K562 (cell line): ENCODE measurements around the gene ZDHHC14. TPM values are rescaled to one million over a fixed set of nuclear protein-coding genes. Genes with fewer than 3 reads are reported as not detected.
A peak's percentile ranks its signal among the peaks of the same experiment; 100 is the strongest.

Source experiments
- ARID4B ChIP-seq: sonication (generic); formaldehyde crosslinking; IDR thresholded peaks from 2 replicates; pipeline ENCODE4 v1.8.0; 2022; ENCODE audit warnings: mild to moderate bottlenecking, missing genetic modification reagents
- CHCHD3 ChIP-seq: fragments of 250-450 bp; sonication (Bioruptor Pico); IDR thresholded peaks from 2 replicates; pipeline ENCODE4 v2.1.2; 2022; ENCODE audit warnings: mild to moderate bottlenecking
- COPS2 ChIP-seq: fragments of 450-650 bp; conservative IDR thresholded peaks from 2 replicates; pipeline ENCODE4 v1.6.1; 2016; ENCODE audit warnings: mild to moderate bottlenecking, moderate library complexity
- CTCF ChIP-seq, 3 experiments: IDR thresholded peaks in 2 of 3; conservative IDR thresholded peaks in 1 of 3; 2 replicates each; pipeline ENCODE4 v1.5.1; 2011 to 2012; ENCODE audit warnings: low read length in 3 of 3, mild to moderate bottlenecking in 3 of 3, control low read depth in 2 of 3, improper control_type of control experiment in 1 of 3, inconsistent platforms in 1 of 3, low read depth in 1 of 3, mixed read lengths in 1 of 3, moderate library complexity in 1 of 3; ENCODE audit not compliant: insufficient read depth in 2 of 3
- FOXK2 ChIP-seq, 2 experiments: fragments of 450-650 bp; IDR thresholded peaks in 1 of 2; conservative IDR thresholded peaks in 1 of 2; 2 replicates each; pipeline ENCODE4 v1.6.1; 2016; ENCODE audit warnings: low read depth in 2 of 2, mild to moderate bottlenecking in 1 of 2
- GATA2 ChIP-seq: sonication (generic); formaldehyde crosslinking; IDR thresholded peaks from 2 replicates; pipeline ENCODE4 v1.4.0; 2020; ENCODE audit warnings: mild to moderate bottlenecking, missing genetic modification reagents
- HDAC1 ChIP-seq, 2 experiments: fragments of 450-650 bp; IDR thresholded peaks; 2 replicates each; pipeline ENCODE4 v1.6.1; 2016 to 2017; ENCODE audit warnings: inconsistent platforms in 1 of 2, mild to moderate bottlenecking in 1 of 2, moderate library complexity in 1 of 2
- HLTF ChIP-seq: fragments of 450-650 bp; IDR thresholded peaks from 2 replicates; pipeline ENCODE4 v1.6.1; 2016
- HMG20A ChIP-seq: fragments of 450-650 bp; formaldehyde crosslinking; conservative IDR thresholded peaks from 2 replicates; pipeline ENCODE4 v1.4.0; 2020; ENCODE audit warnings: mild to moderate bottlenecking, mixed read lengths
- KDM5B ChIP-seq: fragments of 200-600 bp; sonication (generic); IDR thresholded peaks from 2 replicates; pipeline ENCODE4 v1.6.1; 2012; ENCODE audit warnings: low read depth, mild to moderate bottlenecking, moderate library complexity, low read length, control low read depth, inconsistent platforms; ENCODE audit not compliant: insufficient replicate concordance
- MCM2 ChIP-seq: fragments of 450-650 bp; IDR thresholded peaks from 2 replicates; pipeline ENCODE4 v1.6.1; 2017; ENCODE audit warnings: low read depth, mild to moderate bottlenecking
- RBM25 ChIP-seq: fragments of 200-400 bp; formaldehyde crosslinking; IDR thresholded peaks from 2 replicates; pipeline ENCODE4 v1.6.1; 2018; ENCODE audit warnings: low read length, low read depth, moderate library complexity; ENCODE audit not compliant: severe bottlenecking
- SFPQ ChIP-seq: fragments of 200-400 bp; formaldehyde crosslinking; IDR thresholded peaks from 2 replicates; pipeline ENCODE4 v1.6.1; 2017; ENCODE audit warnings: mild to moderate bottlenecking, low read depth, low read length, moderate library complexity
- STAT5B ChIP-seq: fragments of 250-450 bp; sonication (Bioruptor Pico); IDR thresholded peaks from 2 replicates; pipeline ENCODE4 v1.8.0; 2021; ENCODE audit warnings: mild to moderate bottlenecking, inconsistent platforms
- XRCC3 ChIP-seq: fragments of 450-650 bp; IDR thresholded peaks from 2 replicates; pipeline ENCODE4 v1.6.1; 2017; ENCODE audit warnings: mild to moderate bottlenecking, moderate library complexity
- ZNF175 ChIP-seq: fragments of 200-800 bp; sonication (Bioruptor generic); IDR thresholded peaks from 2 replicates; pipeline ENCODE4 v1.6.1; 2016; ENCODE audit warnings: low read depth, mild to moderate bottlenecking, missing genetic modification characterization, missing compliant biosample characterization
- ZNF274 ChIP-seq: IDR thresholded peaks from 2 replicates; pipeline ENCODE4 v1.6.1; 2011; ENCODE audit warnings: low read depth, mild to moderate bottlenecking, low read length, moderate library complexity, borderline replicate concordance
- ZNF347 ChIP-seq: fragments of 450-650 bp; formaldehyde crosslinking; IDR thresholded peaks from 2 replicates; pipeline ENCODE4 v1.4.0; 2020; ENCODE audit warnings: low read depth, mild to moderate bottlenecking, moderate library complexity
- ZNF584 ChIP-seq: fragments of 200-800 bp; sonication (Bioruptor generic); IDR thresholded peaks from 2 replicates; pipeline ENCODE4 v1.6.1; 2016; ENCODE audit warnings: low read depth, mild to moderate bottlenecking, missing genetic modification characterization, missing compliant biosample characterization
- ZNF766 ChIP-seq: fragments of 200-800 bp; sonication (Bioruptor generic); conservative IDR thresholded peaks from 2 replicates; pipeline ENCODE4 v1.6.1; 2016; ENCODE audit warnings: missing genetic modification characterization, missing compliant biosample characterization
- polyA plus RNA-seq, 8 experiments: library from polyadenylated mRNA; depleted of rRNA in 4 of 8; stranded (reverse) in 5 of 8; unstranded in 3 of 8; fragments of >200 nt; fragmentation: Nextera tagmentation in 2 of 8; fragmentation: Illumina TruSeq in 1 of 8; extraction: Ambion mirVana in 2 of 8; extraction: Trizol in 1 of 8; gene quantifications; 2 replicates each; pipeline versions ENCODE4 v1.2.1 to v1.2.3, GENCODE V29; 2011 to 2014; ENCODE audit warnings: inconsistent platforms in 1 of 8, missing spikeins in 1 of 8
- total RNA-seq, 7 experiments: library from RNA; depleted of rRNA in 6 of 7; stranded (reverse); fragments of >200 nt in 6 of 7; fragmentation: Illumina TruSeq in 2 of 7; extraction: Trizol in 2 of 7; gene quantifications; 2 replicates each; pipeline versions ENCODE4 v1.2.1 to v1.2.3, GENCODE V29; 2011 to 2021; ENCODE audit warnings: low replicate concordance in 1 of 7

ZDHHC14 gene
- total and polyA plus RNA-seq, 9 of the 15 experiments (the other 6 are each of a cell fraction or from before 2014, with no cell fraction given) = 0.92 to 23.1 (median 13.8) TPM

GRCh38 chr6:157379656-157380457 lies 1.1 kb upstream of the ZDHHC14 start (continued):
- TF ChIP-seq ARID4B (no peak), XRCC3 (no peak), GATA2 (no peak), KDM5B (no peak), HLTF (no peak), ZNF175 (CRISPR knock-in tag) (no peak), RBM25 (no peak), COPS2 (no peak), HDAC1 (IDR thresholded peaks at IDR 0.05) (peak in 1 of 2 experiments; percentile 67; a peak in 2 of 4 replicates), ZNF347 (CRISPR knock-in tag) (no peak), CHCHD3 (CRISPR knock-in tag) (no peak), STAT5B (CRISPR knock-in tag) (no peak), ZNF274 (no peak), SFPQ (no peak), HMG20A (no peak), CTCF (IDR thresholded peaks at IDR 0.05 in 2 of 3, conservative IDR thresholded peaks at IDR 0.05 in 1 of 3; ENCODE audit: insufficient read depth in 2 of 3, low read depth in 1 of 3, low read length in 3 of 3) (no peak; a peak in 1 of 6 replicates), ZNF766 (peak; percentile 90), ZNF584 (no peak; the same call in 1 of the 2 replicates), FOXK2 (conservative IDR thresholded peaks at IDR 0.05 in 1 of 2, IDR thresholded peaks at IDR 0.05 in 1 of 2; ENCODE audit: low read depth in 2 of 2) (no peak), MCM2 (no peak)
